Astrocyte (in vitro differentiated cells and primary cell): ENCODE results near the gene BCAT1. TPM values are rescaled to one million over a fixed set of nuclear protein-coding genes. Genes with fewer than 3 reads are reported as not detected.

Experiments
- DNase-seq: peaks from one replicate; pipeline ENCODE4 v3.0.0-alpha.2; 2010; ENCODE audit warnings: low read depth
- FAIRE-seq: peaks from 2 replicates; lab custom pipeline; 2011; peaks lifted over from hg19 to GRCh38; lab: Jason Lieb, UNC
- H2AFZ ChIP-seq: 2 replicates; pipeline ENCODE4 v1.6.0; 2012; ENCODE audit warnings: low read depth, low read length, inconsistent platforms
- H3K27ac ChIP-seq: 2 replicates; pipeline ENCODE4 v1.5.1; 2011; ENCODE audit warnings: low read depth, low read length, inconsistent platforms
- H3K27me3 ChIP-seq: 2 replicates; pipeline ENCODE4 v1.6.0; 2011; ENCODE audit warnings: low read length, inconsistent platforms; ENCODE audit not compliant: insufficient read depth
- H3K36me3 ChIP-seq: 2 replicates; pipeline ENCODE4 v1.5.1; 2011; ENCODE audit warnings: low read length, inconsistent platforms; ENCODE audit not compliant: insufficient read depth
- H3K4me1 ChIP-seq: 2 replicates; pipeline ENCODE4 v1.5.1; 2011; ENCODE audit warnings: low read length, inconsistent platforms; ENCODE audit not compliant: insufficient read depth
- H3K4me2 ChIP-seq: 2 replicates; pipeline ENCODE4 v1.6.0; 2012; ENCODE audit warnings: low read length, inconsistent platforms
- H3K4me3 ChIP-seq: 2 replicates; pipeline ENCODE4 v1.5.1; 2011; ENCODE audit warnings: low read depth, mild to moderate bottlenecking, low read length, inconsistent platforms; ENCODE audit not compliant: insufficient read depth
- H3K79me2 ChIP-seq: 2 replicates; pipeline ENCODE4 v1.6.0; 2012; ENCODE audit warnings: mild to moderate bottlenecking, low read length, inconsistent platforms; ENCODE audit not compliant: insufficient read depth
- H3K9ac ChIP-seq: 2 replicates; pipeline ENCODE4 v1.6.0; 2012; ENCODE audit warnings: mild to moderate bottlenecking, low read length, inconsistent platforms
- H3K9me3 ChIP-seq: 2 replicates; pipeline ENCODE4 v1.5.1; 2012; ENCODE audit warnings: low read depth, mild to moderate bottlenecking, low read length, inconsistent platforms; ENCODE audit not compliant: insufficient read depth
- H4K20me1 ChIP-seq: 2 replicates; pipeline ENCODE4 v1.6.0; 2012; ENCODE audit warnings: low read length, inconsistent platforms; ENCODE audit not compliant: insufficient read depth
- H3K27ac Mint-ChIP-seq: one replicate; pipeline ENCODE4 v1.8.0; 2021; ENCODE audit warnings: mild to moderate bottlenecking, mixed read lengths; ENCODE audit not compliant: unreplicated experiment
- H3K27me3 Mint-ChIP-seq: one replicate; pipeline ENCODE4 v1.8.0; 2021; ENCODE audit warnings: low read depth, mixed read lengths; ENCODE audit not compliant: unreplicated experiment
- H3K36me3 Mint-ChIP-seq: one replicate; pipeline ENCODE4 v1.8.0; 2021; ENCODE audit warnings: low read depth, mixed read lengths; ENCODE audit not compliant: unreplicated experiment
- H3K4me1 Mint-ChIP-seq: one replicate; pipeline ENCODE4 v1.8.0; 2021; ENCODE audit warnings: low read depth, mixed read lengths; ENCODE audit not compliant: unreplicated experiment
- H3K4me3 Mint-ChIP-seq: one replicate; pipeline ENCODE4 v1.8.0; 2021; ENCODE audit warnings: mild to moderate bottlenecking, moderate library complexity, mixed read lengths; ENCODE audit not compliant: unreplicated experiment
- H3K9me3 Mint-ChIP-seq: one replicate; pipeline ENCODE4 v1.8.0; 2021; ENCODE audit warnings: mild to moderate bottlenecking, mixed read lengths; ENCODE audit not compliant: unreplicated experiment
- EZH2 ChIP-seq: IDR thresholded peaks from 2 replicates; pipeline ENCODE4 v1.6.1; 2012; ENCODE audit warnings: mild to moderate bottlenecking, low read length, inconsistent platforms; ENCODE audit not compliant: insufficient read depth
- total RNA-seq: library from RNA; stranded (reverse); gene quantifications from 2 replicates; pipeline ENCODE4 v1.2.1, GENCODE V29; 2021
- TF ChIP-seq, protein P1 (sequence below): IDR thresholded peaks from 2 replicates; pipeline ENCODE4 v1.5.1; 2011; ENCODE audit warnings: low read depth, mild to moderate bottlenecking, inconsistent platforms, low read length, moderate library complexity; ENCODE audit not compliant: insufficient read depth

The BCAT1 gene
- total RNA-seq, 1 donor from 2014 or later, result 476 TPM

GRCh38 chr12:24818351-24818750 is 130.6 kb downstream of the BCAT1 start:
- peaks cover 27% of the 10 kb centered on the region for H3K4me1 Mint-ChIP-seq
- Histone ChIP-seq H3K4me1 (peaks cover 20% of the 10 kb centered on the region), H3K4me3 (no peak overlapping the region), H2AFZ (no peak overlapping the region), H3K9ac (no peak overlapping the region), H4K20me1 (peaks cover 3% of the 10 kb centered on the region), H3K9me3 (no peaks in the 10 kb centered on the region), H3K4me2 (no peak overlapping the region), H3K27me3 (no peaks in the 10 kb centered on the region), H3K27ac (no peak overlapping the region), H3K79me2 (no peaks in the 10 kb centered on the region), H3K36me3 (peaks cover 25% of the 10 kb centered on the region)
- H3K27ac Mint-ChIP-seq, result no peak overlapping the region
- TF ChIP-seq EZH2, result no peak
- TF ChIP-seq, protein P1, sequence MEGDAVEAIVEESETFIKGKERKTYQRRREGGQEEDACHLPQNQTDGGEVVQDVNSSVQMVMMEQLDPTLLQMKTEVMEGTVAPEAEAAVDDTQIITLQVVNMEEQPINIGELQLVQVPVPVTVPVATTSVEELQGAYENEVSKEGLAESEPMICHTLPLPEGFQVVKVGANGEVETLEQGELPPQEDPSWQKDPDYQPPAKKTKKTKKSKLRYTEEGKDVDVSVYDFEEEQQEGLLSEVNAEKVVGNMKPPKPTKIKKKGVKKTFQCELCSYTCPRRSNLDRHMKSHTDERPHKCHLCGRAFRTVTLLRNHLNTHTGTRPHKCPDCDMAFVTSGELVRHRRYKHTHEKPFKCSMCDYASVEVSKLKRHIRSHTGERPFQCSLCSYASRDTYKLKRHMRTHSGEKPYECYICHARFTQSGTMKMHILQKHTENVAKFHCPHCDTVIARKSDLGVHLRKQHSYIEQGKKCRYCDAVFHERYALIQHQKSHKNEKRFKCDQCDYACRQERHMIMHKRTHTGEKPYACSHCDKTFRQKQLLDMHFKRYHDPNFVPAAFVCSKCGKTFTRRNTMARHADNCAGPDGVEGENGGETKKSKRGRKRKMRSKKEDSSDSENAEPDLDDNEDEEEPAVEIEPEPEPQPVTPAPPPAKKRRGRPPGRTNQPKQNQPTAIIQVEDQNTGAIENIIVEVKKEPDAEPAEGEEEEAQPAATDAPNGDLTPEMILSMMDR, result no peak
- DNase-seq (no peak), FAIRE-seq (no peak)
- H3K27me3 Mint-ChIP-seq, result no peaks in the 10 kb centered on the region
- no peaks in the 10 kb centered on the region for H3K9me3 Mint-ChIP-seq
- peaks cover 17% of the 10 kb centered on the region for H3K36me3 Mint-ChIP-seq
- no peak overlapping the region for H3K4me3 Mint-ChIP-seq

- no peak overlapping the region for H3K4me2 ChIP-seq
- H3K36me3 ChIP-seq, result peaks cover 23% of the 10 kb centered on the region
- FAIRE-seq (no peak), DNase-seq (no peak)
- H3K27ac ChIP-seq, result no peak overlapping the region
- H3K9me3 Mint-ChIP-seq, result peaks cover 1% of the 10 kb centered on the region
- peaks cover 2% of the 10 kb centered on the region for H3K4me1 Mint-ChIP-seq
- H3K27me3 ChIP-seq, result no peaks in the 10 kb centered on the region
- H3K4me1 ChIP-seq, result no peaks in the 10 kb centered on the region
- no peak overlapping the region for H2AFZ ChIP-seq
- H3K9ac ChIP-seq, result no peak overlapping the region
- H3K27me3 Mint-ChIP-seq, result no peaks in the 10 kb centered on the region
- TF ChIP-seq EZH2, result no peak
- TF ChIP-seq, protein P1, result no peak
- no peaks in the 10 kb centered on the region for H3K9me3 ChIP-seq
- H3K79me2 ChIP-seq, result no peaks in the 10 kb centered on the region
- H3K4me3 Mint-ChIP-seq, result no peak overlapping the region
- H4K20me1 ChIP-seq, result no peaks in the 10 kb centered on the region
- no peak overlapping the region for H3K27ac Mint-ChIP-seq
- H3K4me3 ChIP-seq, result no peak overlapping the region
- peaks cover 24% of the 10 kb centered on the region for H3K36me3 Mint-ChIP-seq
Measured at GRCh38 chr12:24815114-24815423, 133.8 kb downstream of the BCAT1 start.

DNA sequence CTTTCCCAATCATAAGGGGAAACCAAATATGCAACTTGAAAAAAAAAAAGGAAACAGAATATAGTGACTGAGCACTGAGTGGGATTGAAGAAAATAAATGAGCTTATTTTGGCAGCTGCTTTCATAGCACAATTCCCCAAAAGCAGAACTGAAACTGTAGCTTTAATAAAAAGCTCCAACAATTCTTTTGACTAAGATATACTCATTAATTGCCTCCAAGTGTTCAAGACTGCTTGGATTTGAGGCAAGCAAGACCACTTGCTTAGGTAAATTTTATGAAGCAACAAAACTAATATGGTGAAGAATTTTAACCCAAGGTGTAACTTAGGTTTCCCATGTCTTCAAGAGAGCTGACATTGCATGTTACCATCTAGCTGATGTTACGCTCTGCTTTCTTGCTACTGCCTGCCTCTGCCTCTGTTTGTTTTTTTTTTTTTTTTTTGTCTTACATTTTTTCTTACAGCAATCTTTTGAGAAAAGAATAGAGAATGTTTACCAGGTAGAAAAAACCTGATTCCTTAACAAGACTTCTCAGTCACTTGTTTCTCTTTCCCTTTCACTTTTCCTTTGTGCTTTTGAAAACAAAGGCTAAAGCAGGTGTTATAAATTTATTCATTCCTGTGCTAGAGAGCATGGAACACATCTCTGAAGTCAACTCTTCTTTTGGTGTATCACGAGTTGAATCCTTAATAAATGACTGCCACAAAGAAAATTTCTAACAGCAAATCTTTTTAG is 134.4 kb downstream of the BCAT1 start:
- Histone ChIP-seq H3K27me3 (no peaks in the 10 kb centered on the region), H3K36me3 (peaks cover 22% of the 10 kb centered on the region), H4K20me1 (no peaks in the 10 kb centered on the region), H3K79me2 (no peaks in the 10 kb centered on the region), H3K4me1 (no peaks in the 10 kb centered on the region), H3K4me2 (no peak overlapping the region), H3K9me3 (no peaks in the 10 kb centered on the region), H3K9ac (no peak overlapping the region), H3K27ac (no peak overlapping the region), H2AFZ (no peak overlapping the region), H3K4me3 (no peak overlapping the region)
- no peak for DNase-seq
- H3K4me1 Mint-ChIP-seq, result peaks cover 2% of the 10 kb centered on the region
- H3K4me3 Mint-ChIP-seq, result no peak overlapping the region
- peaks cover 1% of the 10 kb centered on the region for H3K9me3 Mint-ChIP-seq
- TF ChIP-seq, protein P1, result no peak
- no peak for TF ChIP-seq EZH2
- no peak for FAIRE-seq
- no peak overlapping the region for H3K27ac Mint-ChIP-seq
- H3K27me3 Mint-ChIP-seq, result no peaks in the 10 kb centered on the region
- peaks cover 24% of the 10 kb centered on the region for H3K36me3 Mint-ChIP-seq
